ENCODE measurements around the gene TMEM45A. TPM values are rescaled to one million over a fixed set of nuclear protein-coding genes. Genes with fewer than 3 reads are reported as not detected.

The TMEM45A gene
- total RNA-seq, 1 experiment from 2014 or later: 6.6 TPM

DNA sequence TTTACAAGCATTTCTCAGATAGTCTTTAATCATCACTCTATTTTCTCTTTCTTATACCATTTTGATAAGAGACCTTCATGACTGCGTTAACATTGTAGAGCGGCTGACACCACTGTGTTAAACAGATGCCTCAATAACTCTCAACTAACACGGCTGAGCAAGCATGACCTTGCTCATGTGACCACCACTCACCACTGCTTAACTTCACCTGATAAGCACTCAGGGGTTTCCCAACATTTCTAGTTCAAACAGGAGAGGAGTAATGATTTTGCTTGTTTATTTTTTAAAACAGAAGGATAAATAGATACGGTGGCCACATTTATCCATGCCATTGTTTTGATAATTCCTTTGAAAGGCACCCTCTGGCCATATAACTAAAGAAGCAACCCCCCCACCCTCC lies 37.7 kb upstream of the TMEM45A start:
- TF ChIP-seq ZNF317 (CRISPR knock-in tag; IDR thresholded peaks at IDR 0.05; ENCODE audit: borderline replicate concordance, low read depth) (no peak), ZNF512 (CRISPR knock-in tag; IDR thresholded peaks at IDR 0.05; ENCODE audit: borderline replicate concordance) (no peak)
- Mint-ChIP-seq H3K9me3 (peaks cover 22% of the 10 kb centered on the region), H3K27ac (no peak overlapping the region; the same call in 1 of the 2 replicates), H3K4me1 (peaks cover 27% of the 10 kb centered on the region), H3K27me3 (ENCODE audit: low read depth) (no peaks in the 10 kb centered on the region), H3K4me3 (no peak overlapping the region), H3K36me3 (peaks cover 42% of the 10 kb centered on the region)
- POLR2A ChIA-PET: no interaction called here
- CTCF ChIA-PET: no interaction called here
- ATAC-seq: no peak
- no peak for DNase-seq (ENCODE audit: low spot score)

- POLR2A ChIA-PET: no interaction called here
- Mint-ChIP-seq H3K27me3 (ENCODE audit: low read depth) (peaks cover 1% of the 10 kb centered on the region), H3K27ac (no peak overlapping the region), H3K36me3 (peaks cover 41% of the 10 kb centered on the region), H3K4me3 (no peak overlapping the region), H3K4me1 (peaks cover 20% of the 10 kb centered on the region), H3K9me3 (peaks cover 22% of the 10 kb centered on the region)
- TF ChIP-seq HMGXB4 (CRISPR knock-in tag; IDR thresholded peaks at IDR 0.05): no peak
- TF ChIP-seq GABPB1 (CRISPR knock-in tag; IDR thresholded peaks at IDR 0.05): no peak
- no peak for TF ChIP-seq TCF7 (CRISPR knock-in tag; IDR thresholded peaks at IDR 0.05; ENCODE audit: low read depth)
- TF ChIP-seq ARID4B (CRISPR knock-in tag; IDR thresholded peaks at IDR 0.05; ENCODE audit: borderline replicate concordance): no peak
- TF ChIP-seq TEAD1 (CRISPR knock-in tag; IDR thresholded peaks at IDR 0.05): no peak
- ATAC-seq (no peak), DNase-seq (ENCODE audit: low spot score) (no peak)
- CTCF ChIA-PET: no interaction called here
Observed at GRCh38 chr3:100455841-100456550, 36.4 kb upstream of the TMEM45A start.

GRCh38 chr3:100456745-100457144 lies 35.7 kb upstream of the TMEM45A start:
- H3K9me3 Mint-ChIP-seq: peaks cover 22% of the 10 kb centered on the region
- no peak for TF ChIP-seq SP1 (CRISPR knock-in tag; conservative IDR thresholded peaks at IDR 0.05)
- TF ChIP-seq ELF4 (CRISPR knock-in tag; IDR thresholded peaks at IDR 0.05; ENCODE audit: low read depth): no peak
- TF ChIP-seq, protein P1, sequence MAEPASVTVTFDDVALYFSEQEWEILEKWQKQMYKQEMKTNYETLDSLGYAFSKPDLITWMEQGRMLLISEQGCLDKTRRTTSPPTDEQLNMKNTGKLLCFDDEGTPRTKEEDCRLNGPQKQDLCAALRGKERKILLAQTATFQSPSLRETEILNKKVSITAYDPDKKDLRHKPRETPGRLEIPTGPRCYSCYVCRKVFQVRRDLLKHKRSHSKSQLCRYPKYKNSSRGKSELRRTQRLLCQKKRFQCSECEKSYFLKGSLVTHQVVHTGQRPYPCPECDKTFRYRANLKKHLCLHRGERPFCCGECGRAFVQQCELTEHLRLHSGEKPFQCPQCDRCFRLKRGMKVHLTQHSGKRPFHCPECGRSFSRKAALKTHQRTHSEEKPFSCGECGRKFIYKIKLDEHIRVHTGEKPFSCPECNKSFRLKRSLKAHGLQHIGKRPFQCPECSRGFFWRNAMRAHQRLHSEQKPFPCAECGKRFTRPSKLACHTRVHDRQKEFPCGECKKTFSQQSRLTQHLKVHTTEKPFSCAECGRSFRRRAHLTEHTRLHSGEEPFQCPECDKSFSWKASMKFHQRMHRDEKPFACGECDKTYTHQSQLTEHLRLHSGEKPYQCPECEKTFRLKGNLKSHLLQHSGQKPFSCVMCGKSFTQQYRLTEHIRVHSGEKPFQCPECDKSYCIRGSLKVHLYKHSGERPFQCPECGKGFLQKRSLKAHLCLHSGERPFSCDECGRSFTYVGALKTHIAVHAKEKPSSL (CRISPR knock-in tag; conservative IDR thresholded peaks at IDR 0.05): no peak
- no peak for TF ChIP-seq GTF2I (CRISPR knock-in tag; conservative IDR thresholded peaks at IDR 0.05)
- TF ChIP-seq, protein P2, sequence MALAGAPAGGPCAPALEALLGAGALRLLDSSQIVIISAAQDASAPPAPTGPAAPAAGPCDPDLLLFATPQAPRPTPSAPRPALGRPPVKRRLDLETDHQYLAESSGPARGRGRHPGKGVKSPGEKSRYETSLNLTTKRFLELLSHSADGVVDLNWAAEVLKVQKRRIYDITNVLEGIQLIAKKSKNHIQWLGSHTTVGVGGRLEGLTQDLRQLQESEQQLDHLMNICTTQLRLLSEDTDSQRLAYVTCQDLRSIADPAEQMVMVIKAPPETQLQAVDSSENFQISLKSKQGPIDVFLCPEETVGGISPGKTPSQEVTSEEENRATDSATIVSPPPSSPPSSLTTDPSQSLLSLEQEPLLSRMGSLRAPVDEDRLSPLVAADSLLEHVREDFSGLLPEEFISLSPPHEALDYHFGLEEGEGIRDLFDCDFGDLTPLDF (CRISPR knock-in tag; IDR thresholded peaks at IDR 0.05): no peak

More at GRCh38 chr3:100456745-100457144, 35.7 kb upstream of the TMEM45A start:
- H3K4me1 Mint-ChIP-seq: peaks cover 13% of the 10 kb centered on the region
- CTCF ChIA-PET: no interaction called here
- POLR2A ChIA-PET: no interaction called here
- H3K36me3 Mint-ChIP-seq: peaks cover 35% of the 10 kb centered on the region
- ATAC-seq: no peak
- no peak overlapping the region for H3K4me3 Mint-ChIP-seq
- DNase-seq (ENCODE audit: low spot score): no peak
- H3K27me3 Mint-ChIP-seq (ENCODE audit: low read depth): peaks cover 5% of the 10 kb centered on the region
- no peak overlapping the region for H3K27ac Mint-ChIP-seq
